Measurements from ENCODE around the gene PAIP2.

Gene PAIP2

DNA sequence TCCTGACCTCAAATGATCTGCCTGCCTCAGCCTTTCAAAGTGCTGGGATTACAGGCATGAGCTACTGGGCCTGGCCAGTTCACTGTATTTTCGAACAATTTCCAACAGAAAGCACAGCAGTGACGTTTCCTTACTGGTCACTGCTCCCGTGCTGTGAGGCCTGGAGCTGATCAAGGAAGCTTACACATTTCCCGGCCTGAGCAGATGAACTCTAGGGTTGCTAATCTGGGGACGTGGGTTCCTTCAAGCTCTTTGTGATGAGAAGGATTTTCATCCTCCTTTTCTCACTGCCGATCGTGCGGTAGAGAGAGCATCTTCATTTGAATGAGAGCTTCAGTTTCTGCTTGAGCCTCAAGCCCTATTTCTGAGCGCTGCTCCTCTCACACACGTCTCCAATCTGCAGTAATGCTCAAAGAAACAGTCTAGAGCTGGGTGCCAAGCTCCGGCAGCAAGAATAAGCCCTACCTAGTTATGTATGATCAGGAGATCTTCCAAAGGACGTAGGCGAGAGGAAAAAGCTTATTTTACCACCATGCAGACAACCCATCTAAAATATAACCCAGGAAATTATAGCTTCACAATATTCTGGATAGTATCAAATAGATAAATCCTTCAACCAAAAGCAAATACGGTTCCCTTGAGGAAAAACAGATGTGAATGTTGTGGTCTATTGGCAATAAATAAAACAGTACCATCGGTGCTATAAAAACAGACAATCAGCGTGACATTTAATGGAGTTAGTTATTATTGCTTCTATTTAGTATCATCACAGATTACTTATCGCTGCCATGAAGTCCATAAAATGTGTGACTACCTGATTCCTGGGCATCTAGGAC, 69.6 kb downstream of the PAIP2 start:
- TF ChIP-seq CTCF (IDR thresholded peaks at IDR 0.05; ENCODE audit: low read depth, low read length, missing control alignments), result no peak
- DNase-seq (ENCODE audit: extremely low read depth, low read depth), result no peak
- no peak overlapping the region for H3K4me3 ChIP-seq (replicated peaks; ENCODE audit: low read depth, low read length)

GRCh38 chr5:139413153-139413552, 71.5 kb downstream of the PAIP2 start:
- no peak for TF ChIP-seq CTCF (IDR thresholded peaks at IDR 0.05; ENCODE audit: low read depth, low read length, missing control alignments)
- no peak for DNase-seq (ENCODE audit: extremely low read depth, low read depth)
- H3K4me3 ChIP-seq (replicated peaks; ENCODE audit: low read depth, low read length), result no peak overlapping the region

- no peak for DNase-seq (ENCODE audit: extremely low read depth, low read depth)
- H3K4me3 ChIP-seq (replicated peaks; ENCODE audit: low read depth, low read length), result no peak overlapping the region
- TF ChIP-seq CTCF (IDR thresholded peaks at IDR 0.05; ENCODE audit: low read depth, low read length, missing control alignments), result no peak
Observed at GRCh38 chr5:139413963-139414362, 72.3 kb downstream of the PAIP2 start.

GRCh38 chr5:139414581-139415130, 73.0 kb downstream of the PAIP2 start:
- no peak for DNase-seq (ENCODE audit: extremely low read depth, low read depth)
- H3K4me3 ChIP-seq (replicated peaks; ENCODE audit: low read depth, low read length), result no peak overlapping the region
- no peak for TF ChIP-seq CTCF (IDR thresholded peaks at IDR 0.05; ENCODE audit: low read depth, low read length, missing control alignments)

DNA sequence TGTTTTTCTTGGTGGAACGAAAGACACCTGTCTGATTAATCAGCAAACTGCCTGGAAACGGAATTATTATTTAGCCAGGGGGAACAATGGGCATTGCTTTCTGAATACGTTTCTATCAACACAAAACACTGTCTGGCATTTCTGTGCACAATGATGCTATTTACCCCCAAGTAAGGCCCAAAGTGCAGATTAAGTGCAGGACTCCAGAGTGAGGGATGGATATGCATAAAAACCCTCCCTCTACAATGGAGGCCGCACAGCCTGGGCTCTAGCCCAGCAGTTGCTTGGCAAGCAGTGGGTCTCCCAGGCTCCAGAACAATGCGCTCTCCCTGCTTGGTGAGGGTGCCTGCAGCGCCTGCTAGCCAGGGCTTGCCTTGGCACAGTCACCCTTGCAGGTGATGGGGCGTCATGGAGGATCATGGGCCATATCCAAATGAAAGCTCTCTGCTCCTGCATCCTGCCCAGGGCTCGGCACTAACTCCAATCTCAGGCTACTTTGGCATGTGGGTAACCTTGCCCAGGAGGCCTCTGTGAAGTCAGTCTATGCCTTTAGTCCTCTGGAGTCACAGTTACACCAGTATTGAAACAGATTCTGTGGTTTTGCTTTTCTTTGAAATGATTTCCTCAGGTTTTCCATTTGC, 73.7 kb downstream of the PAIP2 start:
- H3K4me3 ChIP-seq (replicated peaks; ENCODE audit: low read depth, low read length), result no peak overlapping the region
- no peak for DNase-seq (ENCODE audit: extremely low read depth, low read depth)
- TF ChIP-seq CTCF (IDR thresholded peaks at IDR 0.05; ENCODE audit: low read depth, low read length, missing control alignments), result no peak

DNA sequence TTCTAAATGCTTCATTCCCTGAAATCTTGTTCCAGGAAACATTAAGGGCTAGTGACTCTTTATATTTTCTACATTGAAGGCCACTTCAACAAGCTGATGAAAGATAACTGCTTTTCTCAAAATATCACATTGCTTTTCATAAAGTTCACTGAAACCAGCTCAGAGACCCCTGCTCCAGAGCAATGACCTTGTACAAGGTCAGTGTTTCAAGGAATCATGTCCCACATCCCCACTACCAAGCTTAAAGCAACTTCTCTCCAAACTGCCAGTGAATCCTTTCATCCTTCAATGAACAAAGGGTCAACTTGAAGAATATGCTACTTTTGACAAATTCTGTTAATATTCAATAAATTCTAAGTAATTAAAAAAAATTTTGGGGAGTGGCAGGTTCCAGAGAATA, 74.2 kb downstream of the PAIP2 start:
- no peak for DNase-seq (ENCODE audit: extremely low read depth, low read depth)
- no peak for TF ChIP-seq CTCF (IDR thresholded peaks at IDR 0.05; ENCODE audit: low read depth, low read length, missing control alignments)
- H3K4me3 ChIP-seq (replicated peaks; ENCODE audit: low read depth, low read length), result no peak overlapping the region

Measured in HFF-Myc (cell line).